GM18502 (cell line): ENCODE measurements around the gene TENT4A.

Experiments used
- ATAC-seq: cut with Tn5 transposase; IDR thresholded peaks from one replicate; pipeline ENCODE4 v1.9.1; 2021; ENCODE audit warnings: mild to moderate bottlenecking; ENCODE audit not compliant: unreplicated experiment, poor library complexity

Gene TENT4A

DNA sequence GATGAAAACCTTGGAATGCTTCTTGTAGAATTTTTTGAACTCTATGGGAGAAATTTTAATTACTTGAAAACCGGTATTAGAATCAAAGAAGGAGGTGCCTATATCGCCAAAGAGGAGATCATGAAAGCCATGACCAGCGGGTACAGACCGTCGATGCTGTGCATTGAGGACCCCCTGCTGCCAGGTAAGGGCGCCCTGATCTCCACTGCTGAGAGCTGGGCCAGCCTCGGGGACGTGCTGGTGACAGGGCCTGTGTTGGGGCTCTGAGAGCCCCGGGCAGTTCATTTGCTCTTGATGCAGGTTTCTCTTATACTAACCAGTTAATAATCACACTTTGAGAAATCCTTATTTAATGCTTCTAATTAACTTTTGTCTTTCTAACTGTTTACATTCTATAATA lies 33.0 kb downstream of the TENT4A start:
- no peak for ATAC-seq

DNA sequence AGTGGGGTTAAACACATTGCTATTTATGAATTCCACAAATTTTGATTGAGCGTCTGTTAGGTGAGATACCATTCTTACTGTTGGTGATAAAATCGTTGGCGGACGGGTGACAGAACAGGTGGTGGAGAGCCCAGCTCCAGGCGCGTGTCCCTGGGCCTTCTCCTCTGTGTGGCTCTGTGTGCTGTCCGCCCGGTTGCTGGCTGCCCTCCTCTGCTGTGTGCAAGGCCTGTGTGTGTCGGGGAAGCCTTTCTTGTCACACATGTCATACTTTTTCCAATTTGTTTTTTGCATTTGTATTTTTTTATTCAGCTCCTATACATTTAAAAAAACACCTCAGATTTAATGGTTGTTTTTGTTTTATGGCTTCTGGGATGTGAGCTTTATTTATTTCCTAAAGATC lies 33.9 kb downstream of the TENT4A start:
- no peak for ATAC-seq

DNA sequence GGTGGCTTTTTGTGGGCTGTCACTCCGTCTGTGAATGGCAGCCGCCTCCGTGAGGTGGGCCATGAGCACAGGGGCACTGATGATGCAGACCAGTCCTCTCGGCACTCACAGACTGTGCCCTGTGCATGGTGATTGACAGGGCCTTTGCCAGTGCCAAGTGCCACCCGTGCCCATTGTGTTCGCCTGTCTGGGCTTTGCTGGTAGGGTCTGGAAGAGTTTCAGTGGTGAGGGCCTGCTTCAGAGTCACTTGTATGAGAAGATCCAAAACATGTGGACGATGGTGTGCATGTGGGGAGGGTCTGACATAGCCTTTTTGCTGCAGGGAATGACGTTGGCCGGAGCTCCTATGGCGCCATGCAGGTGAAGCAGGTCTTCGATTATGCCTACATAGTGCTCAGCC lies 34.9 kb downstream of the TENT4A start:
- no peak for ATAC-seq

DNA sequence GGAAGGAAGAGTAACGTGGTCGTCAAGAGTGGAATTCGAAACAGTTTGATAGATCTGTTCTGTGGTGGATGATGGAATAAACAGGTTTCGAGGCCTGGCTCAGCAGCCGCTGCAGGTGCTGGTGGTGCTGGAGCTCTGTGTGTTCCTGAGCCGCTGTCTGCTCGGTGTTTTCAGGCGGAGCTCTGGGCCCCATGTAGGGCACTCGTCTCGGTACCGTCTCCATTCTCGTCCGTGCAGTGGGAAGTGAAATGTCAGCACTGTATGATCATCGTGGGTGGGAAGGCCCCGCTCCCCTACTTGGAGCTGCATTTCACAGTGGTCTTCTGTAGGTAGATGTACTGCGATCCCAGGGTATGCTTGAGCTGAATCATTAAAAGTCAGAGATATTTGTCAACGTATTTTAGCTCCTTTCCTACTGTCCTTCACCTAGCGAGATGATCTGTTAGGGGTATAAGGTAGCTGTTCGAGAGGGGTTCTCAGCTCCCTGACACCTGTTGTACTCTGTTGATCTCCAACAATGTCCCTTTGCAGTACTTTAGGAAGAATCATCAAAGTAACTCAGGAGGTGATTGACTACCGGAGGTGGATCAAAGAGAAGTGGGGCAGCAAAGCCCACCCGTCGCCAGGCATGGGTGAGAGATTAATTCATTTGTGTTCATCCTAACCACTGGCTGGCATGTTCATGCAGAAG lies 35.9 kb downstream of the TENT4A start:
- no peak for ATAC-seq

DNA sequence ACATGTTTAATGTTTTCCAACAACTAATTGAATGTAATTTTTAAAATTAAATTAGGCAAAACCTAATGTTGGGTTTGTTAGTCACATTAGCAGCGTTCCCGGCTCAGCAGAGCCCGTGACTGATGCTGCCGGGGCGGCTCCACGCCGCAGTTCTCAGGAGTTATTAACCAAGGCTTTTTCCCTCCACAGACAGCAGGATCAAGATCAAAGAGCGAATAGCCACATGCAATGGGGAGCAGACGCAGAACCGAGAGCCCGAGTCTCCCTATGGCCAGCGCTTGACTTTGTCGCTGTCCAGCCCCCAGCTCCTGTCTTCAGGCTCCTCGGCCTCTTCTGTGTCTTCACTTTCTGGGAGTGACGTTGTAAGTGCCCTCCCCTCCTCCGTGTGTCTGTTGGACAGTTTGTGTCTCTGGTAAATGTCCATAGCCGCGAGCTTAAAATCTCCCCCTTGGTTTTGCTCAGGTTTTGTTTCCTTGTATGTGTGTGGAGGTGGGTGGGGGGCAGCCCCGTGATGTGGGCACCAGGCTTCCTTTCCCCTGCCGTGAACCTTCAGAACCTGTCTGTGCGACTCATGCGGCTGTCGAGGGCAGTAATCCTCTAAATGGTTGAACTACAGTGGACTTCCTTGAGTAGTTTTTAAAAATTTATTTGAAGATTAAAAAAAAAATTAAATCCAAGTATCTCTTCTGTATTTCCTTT lies 37.1 kb downstream of the TENT4A start:
- ATAC-seq, result no peak

DNA sequence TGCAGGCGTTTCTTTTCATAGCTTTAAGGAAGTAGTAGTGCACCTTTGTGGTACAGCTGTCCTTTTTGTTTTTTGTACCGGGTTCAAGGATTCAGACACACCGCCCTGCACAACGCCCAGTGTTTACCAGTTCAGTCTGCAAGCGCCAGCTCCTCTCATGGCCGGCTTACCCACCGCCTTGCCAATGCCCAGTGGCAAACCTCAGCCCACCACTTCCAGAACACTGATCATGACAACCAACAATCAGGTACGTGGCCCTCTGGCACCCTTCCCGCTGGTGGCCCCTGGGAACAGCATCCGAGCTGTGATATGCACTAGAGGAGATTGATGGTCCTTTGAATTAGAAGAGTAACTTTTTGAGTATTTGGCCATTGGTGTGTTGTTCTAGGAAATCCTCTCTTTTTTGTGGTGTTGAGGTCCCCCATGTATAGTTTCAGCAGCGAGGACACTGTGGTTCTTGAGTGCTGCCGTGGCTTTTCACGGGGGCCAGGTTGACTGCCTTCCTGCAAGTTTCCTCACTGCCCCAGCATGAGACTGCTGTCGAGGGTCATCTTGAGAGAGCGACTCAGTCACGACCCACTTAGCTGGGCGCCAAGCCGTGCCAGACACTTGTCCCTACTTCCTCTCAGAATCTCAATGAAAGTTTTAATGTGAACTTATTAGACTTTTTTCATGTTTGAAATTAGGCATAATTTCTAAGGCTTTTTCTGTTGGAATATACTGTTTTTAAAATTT lies 37.9 kb downstream of the TENT4A start:
- ATAC-seq, result no peak

DNA sequence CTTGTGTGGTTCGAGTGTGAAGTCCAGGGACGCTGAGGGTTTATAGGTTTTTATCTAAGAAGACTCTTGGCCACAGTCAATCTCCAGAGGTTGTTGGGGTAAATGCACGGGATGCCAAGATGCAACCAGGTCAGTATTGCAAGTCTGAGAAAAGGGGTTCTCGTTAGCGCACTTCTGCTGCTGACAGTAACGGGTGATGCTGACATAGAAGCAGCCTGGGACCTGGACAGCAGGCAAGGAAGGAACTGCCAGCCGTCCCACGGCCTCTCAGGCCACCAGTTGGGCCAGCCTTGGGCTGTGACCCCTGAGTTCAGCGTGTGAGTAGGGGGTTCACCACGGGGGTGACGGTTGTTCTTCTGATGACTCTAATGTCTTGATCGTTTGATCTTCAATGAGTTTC lies 39.0 kb downstream of the TENT4A start:
- ATAC-seq, result no peak

DNA sequence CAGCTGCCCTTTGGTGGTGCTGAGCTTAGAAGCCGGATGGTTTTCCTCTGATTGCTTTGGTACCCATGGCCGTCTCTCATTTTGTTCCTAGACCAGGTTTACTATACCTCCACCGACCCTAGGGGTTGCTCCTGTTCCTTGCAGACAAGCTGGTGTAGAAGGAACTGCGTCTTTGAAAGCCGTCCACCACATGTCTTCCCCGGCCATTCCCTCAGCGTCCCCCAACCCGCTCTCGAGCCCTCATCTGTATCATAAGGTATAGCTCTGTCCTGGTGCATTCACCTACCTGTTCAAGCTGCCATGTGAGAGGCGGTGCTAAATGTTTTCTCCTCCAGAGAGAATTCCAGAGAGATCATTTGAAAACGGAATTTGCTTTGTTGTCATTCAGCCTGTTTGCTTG lies 39.5 kb downstream of the TENT4A start:
- no peak for ATAC-seq

DNA sequence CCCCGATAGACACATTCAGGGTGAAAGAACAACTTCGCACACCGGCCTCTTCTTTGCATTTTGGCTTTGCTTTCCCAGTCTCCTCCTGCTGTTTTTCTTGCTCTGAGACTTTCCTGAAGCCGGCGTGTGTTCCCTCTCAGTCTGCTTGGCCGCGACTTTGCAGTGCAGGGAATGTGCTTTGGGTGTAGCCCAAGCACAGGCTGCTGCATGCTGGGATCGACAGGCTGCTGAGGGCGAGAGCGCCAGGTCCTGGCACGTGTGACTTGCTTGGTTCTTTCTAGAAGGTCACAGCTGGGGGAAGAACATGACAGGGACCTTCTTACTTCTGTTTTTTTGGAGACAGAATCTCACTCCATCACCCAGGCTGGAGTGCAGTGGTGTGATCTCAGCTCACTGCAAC lies 40.6 kb downstream of the TENT4A start:
- ATAC-seq, result no peak

DNA sequence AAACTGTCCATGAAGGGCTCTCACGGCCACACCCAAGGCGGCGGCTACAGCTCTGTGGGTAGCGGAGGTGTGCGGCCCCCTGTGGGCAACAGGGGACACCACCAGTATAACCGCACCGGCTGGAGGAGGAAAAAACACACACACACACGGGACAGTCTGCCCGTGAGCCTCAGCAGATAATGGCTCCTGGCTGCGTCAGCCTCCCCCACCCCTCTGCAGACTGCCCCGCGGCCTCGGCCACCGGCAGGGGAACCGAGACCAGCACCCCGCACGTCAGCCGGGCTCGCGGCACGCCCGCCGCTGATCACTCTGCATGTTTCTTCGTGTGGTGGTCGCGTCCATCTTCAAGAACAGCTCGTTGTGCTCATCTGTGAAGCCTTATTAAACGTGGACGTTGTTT lies 41.5 kb downstream of the TENT4A start:
- no peak for ATAC-seq

DNA sequence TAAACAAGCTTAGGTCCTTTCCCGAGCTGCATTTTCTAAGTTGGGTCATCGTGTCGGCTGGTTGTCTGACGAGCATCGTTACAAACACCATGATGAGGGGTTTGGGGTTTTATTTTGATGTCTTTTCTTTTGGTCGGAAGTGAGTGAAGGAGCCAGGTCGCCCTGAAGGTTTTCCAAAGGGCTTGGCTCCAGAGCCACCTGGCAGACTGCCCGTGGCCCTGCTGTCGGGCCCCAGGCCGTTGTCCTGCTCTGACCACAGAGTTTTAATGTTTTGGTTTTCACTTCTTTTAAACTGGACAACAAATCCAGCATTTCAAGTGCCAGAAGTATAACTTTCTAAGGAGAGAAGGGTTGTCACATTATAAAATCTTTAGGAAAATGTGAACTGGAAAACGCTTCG lies 42.3 kb downstream of the TENT4A start:
- ATAC-seq, result no peak

DNA sequence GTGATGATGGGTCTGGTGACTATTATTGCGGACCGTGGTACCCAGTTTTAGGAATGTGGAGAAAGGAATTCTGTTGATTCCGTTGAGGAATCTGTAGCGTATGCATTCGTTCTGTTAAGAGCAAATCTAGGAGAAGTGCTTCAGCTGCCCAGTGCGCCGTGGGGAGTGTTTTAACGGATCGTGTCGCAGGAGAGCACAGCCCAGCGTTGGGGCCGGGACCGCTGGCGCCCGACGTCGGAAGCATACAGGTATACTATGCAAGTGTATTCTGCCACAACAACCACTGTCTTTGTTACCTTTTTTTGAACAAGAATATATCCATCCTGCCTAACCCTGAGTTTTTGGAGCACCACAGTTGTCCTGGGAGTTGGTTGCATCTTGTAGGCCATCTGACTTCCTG lies 42.7 kb downstream of the TENT4A start:
- ATAC-seq, result no peak

DNA sequence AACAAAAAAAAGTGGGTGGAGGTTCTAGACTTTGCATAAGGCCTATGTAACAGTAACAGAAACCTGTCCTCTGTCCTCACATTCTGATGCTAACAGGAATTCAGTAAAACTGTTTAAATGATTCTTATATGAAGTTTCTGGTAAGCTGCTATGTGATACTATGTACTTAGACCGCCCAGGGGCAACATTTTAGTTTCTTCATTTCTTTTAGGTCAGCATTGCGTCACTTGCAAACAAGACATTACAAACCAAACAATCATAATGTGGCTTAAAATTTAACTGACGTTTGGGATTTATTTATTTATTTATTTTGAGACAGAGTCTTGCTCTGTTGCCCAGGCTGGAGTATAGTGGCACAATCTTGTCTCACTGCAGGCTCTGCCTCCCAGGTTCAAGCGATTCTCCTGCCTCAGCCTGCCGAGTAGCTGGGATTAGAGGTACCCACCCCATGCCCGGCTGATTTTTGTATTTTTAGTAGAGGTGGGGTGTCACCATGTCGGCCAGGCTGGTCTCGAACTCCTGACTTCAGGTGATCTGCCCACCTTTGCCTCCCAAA lies 44.3 kb downstream of the TENT4A start:
- no peak for ATAC-seq

DNA sequence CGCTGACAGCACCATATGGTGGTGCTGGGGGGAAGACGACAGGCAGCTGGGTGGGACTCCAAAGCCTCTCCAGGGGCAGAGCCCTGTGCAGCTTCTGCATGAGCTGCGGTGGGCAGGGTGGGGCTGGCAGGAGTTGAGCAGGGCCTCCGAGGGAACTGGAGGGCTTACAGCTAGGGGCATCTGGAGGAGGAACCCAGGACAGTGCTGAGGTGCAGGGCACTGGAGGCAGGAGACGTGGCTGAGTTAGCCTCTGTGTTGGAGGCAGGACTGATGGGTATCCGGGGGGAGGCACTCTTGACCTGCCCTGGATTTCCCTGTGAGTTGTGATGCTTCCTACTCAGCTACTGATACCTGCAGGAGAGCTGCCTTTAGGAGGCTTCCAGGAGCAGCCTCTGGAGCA lies 45.0 kb downstream of the TENT4A start:
- no peak for ATAC-seq

DNA sequence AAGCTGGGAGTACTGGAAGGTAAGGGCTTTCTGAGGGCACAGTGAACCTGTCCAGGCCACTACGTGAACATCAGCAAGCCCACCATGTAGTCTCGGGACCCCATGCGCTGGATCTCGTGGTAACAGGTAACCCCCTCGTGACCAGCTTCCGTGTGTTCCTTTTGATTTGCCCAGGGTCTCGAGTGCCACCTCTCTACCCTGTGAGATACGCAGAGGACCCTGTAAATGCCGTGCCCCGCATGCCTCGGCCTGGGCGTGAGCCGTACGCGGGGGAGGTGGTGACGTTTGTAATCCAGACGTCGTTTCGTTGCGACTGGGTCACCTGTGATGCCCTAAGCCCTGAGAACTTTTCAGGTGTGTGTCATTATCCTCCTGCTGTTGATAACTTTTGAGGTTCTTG lies 45.5 kb downstream of the TENT4A start:
- no peak for ATAC-seq

DNA sequence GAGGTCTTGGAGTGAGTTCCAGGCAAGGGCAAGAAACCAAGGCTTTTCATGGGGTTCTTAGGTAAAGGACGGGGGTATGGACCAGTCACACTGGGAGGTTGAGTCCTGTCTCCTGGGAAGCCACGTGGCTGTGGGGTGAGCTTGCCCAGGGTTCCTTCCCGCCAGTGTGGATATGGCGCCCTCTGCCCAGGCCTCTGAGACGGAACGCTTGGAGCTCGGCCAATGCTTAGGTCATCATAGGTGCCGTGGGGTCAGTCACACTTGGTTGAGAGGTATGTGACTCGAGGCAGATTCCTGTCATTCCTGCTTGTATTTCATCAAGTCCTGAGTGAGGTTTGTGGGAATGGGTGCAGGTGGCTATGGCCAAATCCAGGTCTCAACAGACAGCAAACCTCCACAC lies 46.2 kb downstream of the TENT4A start:
- ATAC-seq, result no peak

DNA sequence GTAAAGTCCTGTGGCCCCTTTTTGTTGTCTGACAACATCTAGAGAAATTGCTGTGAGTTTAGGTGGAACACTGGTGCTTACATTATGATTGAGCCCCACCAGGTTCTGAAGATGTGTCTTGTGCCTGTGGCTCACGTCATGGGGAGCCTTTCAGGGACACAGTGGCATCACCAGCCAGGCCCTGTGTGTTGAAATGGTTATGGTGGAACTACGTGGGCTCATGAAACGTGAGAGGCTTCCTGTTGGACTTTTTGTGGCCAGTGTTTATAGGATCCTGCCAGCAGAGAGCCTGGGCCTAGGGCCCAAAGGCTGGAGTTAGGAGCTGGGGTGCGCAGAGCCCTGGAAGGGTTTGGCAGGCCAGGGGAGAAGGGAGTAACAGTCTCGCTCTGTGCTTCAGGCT lies 46.8 kb downstream of the TENT4A start:
- ATAC-seq, result no peak

DNA sequence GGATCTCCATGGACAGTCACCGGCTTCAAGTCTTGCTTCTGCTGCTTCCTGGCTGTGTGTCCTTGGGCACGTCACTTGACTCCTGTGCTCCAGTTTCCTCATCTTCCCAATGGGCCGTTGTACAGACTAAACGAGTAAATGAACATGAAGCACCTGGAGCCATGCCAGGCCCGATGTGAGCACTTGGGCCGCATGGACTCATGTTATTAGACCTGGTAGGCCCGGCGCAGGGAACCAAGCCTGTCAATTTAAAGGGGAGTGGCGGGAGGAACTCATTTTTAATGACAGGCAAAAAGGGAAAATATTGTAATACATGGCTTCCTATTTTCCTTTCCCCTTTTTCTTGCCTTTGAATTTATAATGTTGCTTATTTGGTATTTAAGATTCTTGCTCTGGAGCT lies 47.5 kb downstream of the TENT4A start:
- no peak for ATAC-seq

DNA sequence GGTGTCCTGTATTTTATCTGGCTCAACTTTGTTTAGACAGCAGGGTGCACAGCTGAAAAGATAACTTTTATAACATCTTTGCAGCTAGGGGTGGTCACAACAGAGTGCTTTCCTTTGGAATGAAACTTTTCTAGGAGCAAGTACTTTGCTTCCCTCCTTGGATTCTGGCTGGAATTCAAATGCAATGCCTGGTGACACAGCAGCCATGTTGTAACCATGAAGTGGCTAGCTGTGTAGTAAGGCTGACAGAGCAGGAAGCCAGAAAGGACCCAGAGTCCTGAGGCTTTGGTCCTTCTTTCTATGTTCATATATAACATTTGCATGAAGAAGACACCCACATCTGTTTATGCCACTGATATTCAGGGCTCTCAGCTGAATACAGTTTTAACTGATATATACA lies 48.1 kb downstream of the TENT4A start:
- no peak for ATAC-seq

DNA sequence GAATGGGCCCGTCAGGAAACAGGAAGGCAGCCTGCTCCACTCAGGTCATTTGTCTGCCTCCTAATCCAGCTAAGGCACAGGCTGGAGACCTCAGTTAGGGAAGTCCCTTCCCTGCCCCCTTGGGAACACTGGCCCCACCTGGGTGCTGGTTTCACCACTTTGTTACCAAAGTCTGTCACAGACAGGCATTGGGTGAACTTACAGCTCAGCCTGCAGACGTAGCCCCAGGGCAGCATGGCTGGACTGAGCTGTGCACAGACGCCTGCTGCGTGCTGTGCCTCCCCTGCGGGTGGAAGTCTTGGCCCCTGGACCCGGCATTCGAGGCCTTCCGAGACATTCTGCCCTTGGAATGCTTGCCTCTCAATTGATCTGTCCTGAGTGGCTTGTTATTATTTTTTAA lies 48.9 kb downstream of the TENT4A start:
- ATAC-seq, result no peak

DNA sequence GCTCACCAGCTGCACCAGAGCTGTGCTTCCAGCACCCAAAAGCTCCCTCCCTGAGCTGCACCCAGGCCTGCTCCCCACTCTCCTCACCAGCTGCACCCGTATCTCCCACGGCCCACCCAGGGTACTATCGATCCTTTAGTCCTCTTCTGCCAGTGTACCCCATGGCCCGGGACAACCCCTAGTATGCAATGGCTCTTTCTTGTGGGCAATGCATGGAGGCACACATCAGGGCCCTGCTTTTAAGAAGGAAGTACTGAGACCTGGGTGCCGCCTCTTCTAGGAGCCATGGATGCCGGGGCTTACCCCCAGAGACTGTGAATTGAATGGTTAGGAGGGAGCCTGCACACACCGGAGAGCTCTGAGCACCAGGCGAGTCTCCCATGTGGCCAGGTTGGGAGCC lies 49.5 kb downstream of the TENT4A start:
- no peak for ATAC-seq
